ENCODE results near the gene EPHB2. TPM values are rescaled to one million over a fixed set of nuclear protein-coding genes. Genes with fewer than 3 reads are reported as not detected.

EPHB2 gene
- total and polyA plus RNA-seq, 2 of the 8 experiments (the other 6 are each of a cell fraction or from before 2014, with no cell fraction given): 15.8 to 17.2 TPM

GRCh38 chr1:22728751-22729399 is 18.2 kb downstream of the EPHB2 start (continued):
- TF ChIP-seq CHD7 (IDR thresholded peaks at IDR 0.05; ENCODE audit: insufficient replicate concordance, low read length) (no peak), CEBPB (IDR thresholded peaks at IDR 0.05; ENCODE audit: low read depth, low read length) (no peak), KDM4A (IDR thresholded peaks at IDR 0.05; ENCODE audit: low read depth, low read length, severe bottlenecking) (no peak), JUND (IDR thresholded peaks at IDR 0.05; ENCODE audit: low read length) (no peak), E2F6 (IDR thresholded peaks at IDR 0.05) (peak; percentile 47; the same call in 1 of the 2 replicates), CTBP2 (IDR thresholded peaks at IDR 0.05; ENCODE audit: borderline replicate concordance, insufficient read depth, insufficient read length, low read length) (no peak), TAF7 (optimal IDR thresholded peaks at IDR 0.05; ENCODE audit: borderline replicate concordance, low read depth, low read length) (no peak)
